Liver (tissue), 9 donors: ENCODE results near the gene JAG1. TPM values are rescaled to one million over a fixed set of nuclear protein-coding genes. Genes with fewer than 3 reads are reported as not detected.

Experiments
- DNase-seq: peaks from one replicate; pipeline ENCODE4 v3.0.0-alpha.2; 2017; ENCODE audit warnings: low spot score
- H3K27ac ChIP-seq, 2 donors: one replicate each; pipeline ENCODE4 v1.7.0; 2013; ENCODE audit warnings: inconsistent platforms in 2 of 2, low read length in 2 of 2, control low read depth in 1 of 2, low read depth in 1 of 2, mild to moderate bottlenecking in 1 of 2
- H3K27me3 ChIP-seq, 4 donors: one replicate each; pipeline versions ENCODE4 v1.6.1 to v1.7.0; 2013; ENCODE audit warnings: low read length in 3 of 4, inconsistent platforms in 1 of 4, mild to moderate bottlenecking in 1 of 4, moderate library complexity in 1 of 4; ENCODE audit not compliant: control insufficient read depth in 4 of 4, insufficient read depth in 4 of 4
- H3K36me3 ChIP-seq, 4 donors: one replicate each; pipeline versions ENCODE4 v1.6.1 to v1.7.0; 2013; ENCODE audit warnings: low read length in 3 of 4, mild to moderate bottlenecking in 3 of 4, low read depth in 1 of 4, moderate library complexity in 1 of 4; ENCODE audit not compliant: control insufficient read depth in 4 of 4, insufficient read depth in 3 of 4
- H3K4me1 ChIP-seq, 4 donors: one replicate each; pipeline versions ENCODE4 v1.6.1 to v1.7.0; 2013; ENCODE audit warnings: low read length in 3 of 4, mild to moderate bottlenecking in 3 of 4, moderate library complexity in 1 of 4; ENCODE audit not compliant: control insufficient read depth in 4 of 4, insufficient read depth in 4 of 4
- H3K4me3 ChIP-seq, 3 donors: one replicate each; pipeline versions ENCODE4 v1.6.1 to v1.7.0; 2013; ENCODE audit warnings: low read length in 3 of 3, control low read depth in 1 of 3, low read depth in 1 of 3, mild to moderate bottlenecking in 1 of 3
- H3K9ac ChIP-seq, 2 donors: one replicate each; pipeline ENCODE4 v1.7.0; 2013; ENCODE audit warnings: low read length in 2 of 2, mild to moderate bottlenecking in 2 of 2, moderate library complexity in 2 of 2, control low read depth in 1 of 2, low read depth in 1 of 2
- H3K9me3 ChIP-seq, 4 donors: one replicate each; pipeline versions ENCODE4 v1.6.1 to v1.7.0; 2013; ENCODE audit warnings: low read length in 3 of 4; ENCODE audit not compliant: control insufficient read depth in 4 of 4
- ATF3 ChIP-seq: IDR thresholded peaks from 2 replicates; pipeline ENCODE4 v1.6.1; 2016; ENCODE audit warnings: antibody characterized with exemption
- CTCF ChIP-seq: fragments of 150-350 bp; IDR thresholded peaks from 2 replicates; pipeline ENCODE4 v1.5.1; 2017; ENCODE audit warnings: improper control_type of control experiment, low read depth, low read length; ENCODE audit not compliant: missing input control
- EGR1 ChIP-seq, 2 donors: IDR thresholded peaks; 2 replicates each; pipeline ENCODE4 v1.6.1; 2016 to 2018; ENCODE audit warnings: antibody characterized with exemption in 2 of 2, low read depth in 2 of 2
- FOXA1 ChIP-seq: IDR thresholded peaks from 2 replicates; pipeline ENCODE4 v1.6.1; 2016; ENCODE audit warnings: antibody characterized with exemption
- FOXA2 ChIP-seq: IDR thresholded peaks from 2 replicates; pipeline ENCODE4 v1.6.1; 2016; ENCODE audit warnings: antibody characterized with exemption
- GABPA ChIP-seq, 2 donors: IDR thresholded peaks in 1 of 2; conservative IDR thresholded peaks in 1 of 2; 2 replicates each; pipeline ENCODE4 v1.6.1; 2016; ENCODE audit warnings: antibody characterized with exemption in 2 of 2, mild to moderate bottlenecking in 1 of 2, moderate library complexity in 1 of 2
- HNF4A ChIP-seq, 2 donors: conservative IDR thresholded peaks; 2 replicates each; pipeline ENCODE4 v1.6.1; 2016; ENCODE audit warnings: antibody characterized with exemption in 2 of 2, mild to moderate bottlenecking in 2 of 2
- HNF4G ChIP-seq: IDR thresholded peaks from 2 replicates; pipeline ENCODE4 v1.6.1; 2016; ENCODE audit warnings: antibody characterized with exemption
- JUND ChIP-seq, 2 donors: IDR thresholded peaks; 2 replicates each; pipeline ENCODE4 v1.6.1; 2016; ENCODE audit warnings: antibody characterized with exemption in 2 of 2
- MAX ChIP-seq: IDR thresholded peaks from 2 replicates; pipeline ENCODE4 v1.6.1; 2016; ENCODE audit warnings: antibody characterized with exemption
- NR2F2 ChIP-seq: IDR thresholded peaks from 2 replicates; pipeline ENCODE4 v1.6.1; 2016; ENCODE audit warnings: antibody characterized with exemption
- RAD21 ChIP-seq, 2 donors: IDR thresholded peaks; 2 replicates each; pipeline ENCODE4 v1.6.1; 2016; ENCODE audit warnings: antibody characterized with exemption in 2 of 2, mild to moderate bottlenecking in 2 of 2
- REST ChIP-seq: IDR thresholded peaks from 2 replicates; pipeline ENCODE4 v1.6.1; 2016; ENCODE audit warnings: antibody characterized with exemption, mild to moderate bottlenecking
- RXRA ChIP-seq, 2 donors: IDR thresholded peaks; 2 replicates each; pipeline ENCODE4 v1.6.1; 2017 to 2018; ENCODE audit warnings: antibody characterized with exemption in 2 of 2, mild to moderate bottlenecking in 1 of 2
- SP1 ChIP-seq: IDR thresholded peaks from 2 replicates; pipeline ENCODE4 v1.6.1; 2018; ENCODE audit warnings: antibody characterized with exemption, mild to moderate bottlenecking
- TAF1 ChIP-seq: conservative IDR thresholded peaks from 2 replicates; pipeline ENCODE4 v1.6.1; 2016; ENCODE audit warnings: antibody characterized with exemption, mild to moderate bottlenecking
- YY1 ChIP-seq: IDR thresholded peaks from 2 replicates; pipeline ENCODE4 v1.6.1; 2016; ENCODE audit warnings: antibody characterized with exemption, mild to moderate bottlenecking
- ZBTB33 ChIP-seq: IDR thresholded peaks from 2 replicates; pipeline ENCODE4 v1.6.1; 2016; ENCODE audit warnings: antibody characterized with exemption
- WGBS: extraction: QIAGEN DNeasy Blood & Tissue Kit; methylation state at CpG from one replicate; pipeline ENCODE4 v1.1.7; 2013; 5-methylcytosine and 5-hydroxymethylcytosine counted together
- polyA plus RNA-seq, 2 donors: library from polyadenylated mRNA; stranded (reverse) in 1 of 2; unstranded in 1 of 2; fragments of 200-250 nt in 1 of 2; fragments of >200 nt in 1 of 2; fragmentation: Nextera tagmentation in 1 of 2; extraction: Ambion mirVana in 1 of 2; gene quantifications; one replicate each; pipeline versions ENCODE4 v1.2.1 to v1.2.3, GENCODE V29; 2013 to 2015
- total RNA-seq, 2 donors: library from RNA; depleted of rRNA; stranded (reverse); fragments of >200 nt; gene quantifications; one replicate each; pipeline ENCODE4 v1.2.3, GENCODE V29; 2014
- donor health status: healthy.
- donor health status: healthy.
- donor health status: healthy.
- donor health status: healthy.
- donor health status: healthy.

Gene JAG1
- total and polyA plus RNA-seq, 4 donors: 1.8 to 16.6 (median 4.6) TPM

- DNase-seq: no peak
- Histone ChIP-seq H3K4me3 (no peak overlapping the region), H3K27me3 (no peaks in the 10 kb centered on the region), H3K27ac (no peak overlapping the region), H3K36me3 (no peaks in the 10 kb centered on the region), H3K9me3 (no peaks in the 10 kb centered on the region), H3K4me1 (peaks cover 10 to 39% (median 33%) of the 10 kb centered on the region in 4 donors), H3K9ac (no peak overlapping the region)
- no peak for TF ChIP-seq YY1
- no peak for TF ChIP-seq TAF1
- no peak for TF ChIP-seq FOXA1
- no peak for TF ChIP-seq MAX
- TF ChIP-seq ATF3: no peak
- TF ChIP-seq HNF4G: no peak
- TF ChIP-seq RAD21 (IDR thresholded peaks at IDR 0.05): no peak
- no peak for TF ChIP-seq FOXA2
- 84% methylated on average over 3 of the region's 3 CpGs for whole genome bisulfite sequencing
Measured at GRCh38 chr20:10709916-10710315, 36.1 kb upstream of the JAG1 start.

GRCh38 chr20:10708351-10709185 is 34.8 kb upstream of the JAG1 start:
- Histone ChIP-seq H3K9ac (no peak overlapping the region), H3K4me3 (no peak overlapping the region), H3K27ac (no peak overlapping the region), H3K4me1 (peaks cover 10 to 39% (median 33%) of the 10 kb centered on the region in 4 donors), H3K9me3 (peaks cover 0 to 2% (median 0%) of the 10 kb centered on the region in 4 donors), H3K27me3 (no peaks in the 10 kb centered on the region), H3K36me3 (no peaks in the 10 kb centered on the region)
- 70% methylated on average over 7 of the region's 7 CpGs for WGBS
- TF ChIP-seq FOXA1 (peak; percentile 59), ZBTB33 (peak; percentile 56), TAF1 (no peak), HNF4A (conservative IDR thresholded peaks at IDR 0.05) (peak; percentile 94 to 95), RXRA (IDR thresholded peaks at IDR 0.05) (peak; percentile 91 to 94), GABPA (IDR thresholded peaks at IDR 0.05 in 1 of 2, conservative IDR thresholded peaks at IDR 0.05 in 1 of 2) (peak in 1 of 2 donors; percentile 33), NR2F2 (peak; percentile 87), ATF3 (peak; percentile 58), EGR1 (IDR thresholded peaks at IDR 0.05; ENCODE audit: low read depth in 2 of 2) (peak in 1 of 2 donors; percentile 40), RAD21 (IDR thresholded peaks at IDR 0.05) (peak; percentile 58 to 60), HNF4G (peak; percentile 79), CTCF (no peak), MAX (peak; percentile 69), FOXA2 (peak; percentile 75), SP1 (peak; percentile 96), REST (peak; percentile 73), YY1 (peak; percentile 77), JUND (IDR thresholded peaks at IDR 0.05) (peak; percentile 39 to 84)
- no peak for DNase-seq
